Osteoblast (primary cell): ENCODE measurements around the gene FERD3L. TPM values are rescaled to one million over a fixed set of nuclear protein-coding genes. Genes with fewer than 3 reads are reported as not detected.

Source experiments
- DNase-seq: peaks from one replicate; pipeline ENCODE4 v3.0.0; 2011; ENCODE audit warnings: low spot score, mixed read lengths; ENCODE audit not compliant: insufficient read length; ENCODE audit errors: missing footprints
- H2AFZ ChIP-seq: 2 replicates; pipeline ENCODE4 v1.6.0; 2011; ENCODE audit warnings: mild to moderate bottlenecking, low read length
- H3K27ac ChIP-seq: 2 replicates; pipeline ENCODE4 v1.5.1; 2011; ENCODE audit warnings: mild to moderate bottlenecking, low read depth, low read length, moderate library complexity
- H3K27me3 ChIP-seq: 2 replicates; pipeline ENCODE4 v1.6.0; 2012; ENCODE audit warnings: mild to moderate bottlenecking, control low read depth, inconsistent platforms, low read length, moderate library complexity; ENCODE audit not compliant: insufficient read depth
- H3K36me3 ChIP-seq: 2 replicates; pipeline ENCODE4 v1.5.1; 2011; ENCODE audit warnings: mild to moderate bottlenecking, low read length, control low read depth, moderate library complexity; ENCODE audit not compliant: insufficient read depth
- H3K4me1 ChIP-seq: 2 replicates; pipeline ENCODE4 v1.5.1; 2011; ENCODE audit warnings: mild to moderate bottlenecking, low read length, control low read depth, moderate library complexity; ENCODE audit not compliant: insufficient read depth
- H3K4me2 ChIP-seq: 2 replicates; pipeline ENCODE4 v1.6.0; 2011; ENCODE audit warnings: mild to moderate bottlenecking, low read length; ENCODE audit not compliant: insufficient read depth
- H3K4me3 ChIP-seq: fragments of 200-600 bp; sonication (generic); 3 replicates; pipeline ENCODE4 v1.5.1; 2012; ENCODE audit warnings: mild to moderate bottlenecking, low read length, inconsistent platforms; ENCODE audit not compliant: insufficient read depth
- H3K79me2 ChIP-seq: 2 replicates; pipeline ENCODE4 v1.6.0; 2012; ENCODE audit warnings: mild to moderate bottlenecking, low read length, control low read depth, inconsistent platforms; ENCODE audit not compliant: insufficient read depth
- H3K9me3 ChIP-seq: 2 replicates; pipeline ENCODE4 v1.5.1; 2011; ENCODE audit warnings: low read depth, low read length, control low read depth
- H4K20me1 ChIP-seq: 2 replicates; pipeline ENCODE4 v1.6.0; 2012; ENCODE audit warnings: mild to moderate bottlenecking, low read length, control low read depth; ENCODE audit not compliant: insufficient read depth
- total RNA-seq: library from RNA; depleted of rRNA; stranded (reverse); fragments of >200 nt; gene quantifications from 2 replicates; pipeline ENCODE4 v1.2.3, GENCODE V29; 2012
- TF ChIP-seq, protein P1 (sequence below): IDR thresholded peaks from 2 replicates; pipeline ENCODE4 v1.5.1; 2011; ENCODE audit warnings: mild to moderate bottlenecking, low read depth, low read length, moderate library complexity; ENCODE audit errors: extremely low read depth

FERD3L gene
- total RNA-seq, 1 donor, result not detected

DNA sequence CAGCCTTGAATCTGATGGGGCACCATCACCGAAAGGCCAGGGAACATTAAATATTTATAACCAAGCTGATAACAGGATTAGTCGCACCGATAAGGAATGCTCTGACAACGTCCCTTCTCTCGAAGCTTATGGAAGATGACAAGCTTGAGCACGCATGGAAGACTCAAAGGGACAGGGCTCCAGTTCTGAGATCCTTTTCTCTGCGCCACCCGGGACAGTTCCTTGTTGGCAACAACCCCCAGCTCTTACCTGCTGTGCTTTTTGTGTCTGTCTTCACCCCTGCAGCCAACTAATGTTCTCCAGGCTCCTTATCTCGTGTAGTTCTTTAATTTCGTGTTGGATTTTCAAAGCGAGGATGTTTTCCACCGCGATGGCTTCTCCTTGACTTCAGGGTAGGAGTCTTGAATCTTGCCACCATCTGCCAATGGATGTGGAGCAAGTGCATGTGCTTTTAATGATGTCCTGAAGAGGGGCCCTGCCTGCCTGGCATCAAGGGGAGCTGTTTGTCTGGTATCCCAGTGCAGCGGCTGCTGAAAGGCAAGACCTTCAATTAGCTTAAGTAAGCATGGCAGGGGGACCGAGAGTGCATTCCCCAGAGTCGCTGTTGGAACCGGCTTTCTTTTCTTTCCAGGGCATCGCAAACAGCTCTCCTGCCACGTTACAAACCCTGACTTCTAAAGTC, 354 bp upstream of the FERD3L start:
- Histone ChIP-seq H3K27ac (no peak overlapping the region), H3K4me2 (no peak overlapping the region)
- peak; percentile 27 for DNase-seq

DNA sequence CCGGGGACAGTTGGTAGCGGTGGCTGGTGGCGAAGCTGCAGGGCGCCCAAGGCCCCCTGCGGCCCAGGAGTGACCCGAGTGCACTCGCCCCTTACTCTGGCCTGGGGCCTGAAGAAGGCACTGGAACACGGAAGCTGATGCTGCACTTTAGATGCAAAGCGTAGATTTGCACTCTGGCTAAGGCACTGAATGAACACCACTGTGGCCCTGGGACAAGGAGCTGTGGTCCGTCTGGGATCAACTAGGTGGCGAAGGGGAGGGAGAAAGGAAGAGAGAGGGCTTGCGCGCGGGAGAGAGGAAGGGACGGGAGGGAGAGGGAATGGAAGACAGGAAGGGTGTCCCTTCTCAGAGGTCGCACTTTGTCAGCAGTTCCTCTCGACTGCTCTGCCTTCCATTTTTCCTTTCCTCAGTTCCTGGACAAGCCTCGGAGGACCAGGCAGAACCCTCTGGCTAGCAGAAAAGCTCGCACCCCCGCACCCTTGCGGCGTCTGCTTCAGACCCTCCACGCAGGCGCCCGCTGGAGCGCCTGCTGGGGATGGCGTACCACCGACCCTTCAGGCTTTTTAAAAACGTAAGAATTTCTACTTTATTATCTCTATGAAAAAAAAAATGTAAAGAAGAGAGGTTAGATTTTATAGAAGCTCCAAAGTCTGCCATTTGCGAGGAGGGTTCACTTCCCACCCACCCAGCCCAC, 1.2 kb downstream of the FERD3L start:
- Histone ChIP-seq H4K20me1 (no peaks in the 10 kb centered on the region), H3K4me3 (peak overlapping the region; percentile 37), H3K9me3 (no peaks in the 10 kb centered on the region), H3K27ac (no peak overlapping the region), H3K4me2 (peak overlapping the region; percentile 44), H3K36me3 (no peaks in the 10 kb centered on the region), H3K79me2 (no peaks in the 10 kb centered on the region), H3K4me1 (no peaks in the 10 kb centered on the region), H2AFZ (peak overlapping the region; percentile 30), H3K27me3 (peaks cover 20% of the 10 kb centered on the region)
- TF ChIP-seq, protein P1, sequence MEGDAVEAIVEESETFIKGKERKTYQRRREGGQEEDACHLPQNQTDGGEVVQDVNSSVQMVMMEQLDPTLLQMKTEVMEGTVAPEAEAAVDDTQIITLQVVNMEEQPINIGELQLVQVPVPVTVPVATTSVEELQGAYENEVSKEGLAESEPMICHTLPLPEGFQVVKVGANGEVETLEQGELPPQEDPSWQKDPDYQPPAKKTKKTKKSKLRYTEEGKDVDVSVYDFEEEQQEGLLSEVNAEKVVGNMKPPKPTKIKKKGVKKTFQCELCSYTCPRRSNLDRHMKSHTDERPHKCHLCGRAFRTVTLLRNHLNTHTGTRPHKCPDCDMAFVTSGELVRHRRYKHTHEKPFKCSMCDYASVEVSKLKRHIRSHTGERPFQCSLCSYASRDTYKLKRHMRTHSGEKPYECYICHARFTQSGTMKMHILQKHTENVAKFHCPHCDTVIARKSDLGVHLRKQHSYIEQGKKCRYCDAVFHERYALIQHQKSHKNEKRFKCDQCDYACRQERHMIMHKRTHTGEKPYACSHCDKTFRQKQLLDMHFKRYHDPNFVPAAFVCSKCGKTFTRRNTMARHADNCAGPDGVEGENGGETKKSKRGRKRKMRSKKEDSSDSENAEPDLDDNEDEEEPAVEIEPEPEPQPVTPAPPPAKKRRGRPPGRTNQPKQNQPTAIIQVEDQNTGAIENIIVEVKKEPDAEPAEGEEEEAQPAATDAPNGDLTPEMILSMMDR, result no peak
- peak; percentile 51 for DNase-seq

More for the DNA sequence above, 354 bp upstream of the FERD3L start:
- Histone ChIP-seq H3K36me3 (no peaks in the 10 kb centered on the region), H2AFZ (no peak overlapping the region), H3K79me2 (no peaks in the 10 kb centered on the region), H3K27me3 (peaks cover 20% of the 10 kb centered on the region), H3K4me3 (no peak overlapping the region), H3K9me3 (no peaks in the 10 kb centered on the region), H4K20me1 (no peaks in the 10 kb centered on the region), H3K4me1 (no peaks in the 10 kb centered on the region)
- TF ChIP-seq, protein P1, result no peak

DNA sequence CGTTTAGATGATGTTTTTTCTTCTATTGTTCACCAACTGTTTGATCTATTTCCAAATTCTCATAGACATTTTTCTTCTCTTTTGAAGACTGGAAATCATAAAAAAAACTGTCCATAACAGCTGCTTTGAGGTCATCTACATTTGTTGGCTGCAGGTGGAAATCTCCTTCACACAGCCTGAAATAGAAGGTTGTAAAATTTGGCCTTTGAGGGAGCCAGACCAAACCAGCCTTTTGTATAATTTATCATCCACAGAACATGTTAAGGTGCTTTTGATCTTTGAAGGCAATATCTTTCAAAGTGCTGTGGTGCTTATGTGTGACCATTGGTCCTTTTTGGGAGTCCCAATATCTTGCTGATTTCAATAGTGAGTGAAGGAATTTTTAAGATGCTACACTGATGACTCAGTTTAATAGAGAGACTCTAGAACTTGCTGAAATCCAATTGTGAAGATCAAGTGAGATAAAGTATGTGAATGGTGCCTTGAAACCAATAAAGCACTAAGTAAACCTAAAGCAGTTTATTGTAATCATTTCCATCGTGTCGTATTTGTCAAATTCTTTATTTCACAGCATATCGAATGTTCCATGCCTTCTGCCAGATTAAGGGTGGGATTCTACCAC, 5.4 kb downstream of the FERD3L start:
- H3K27ac ChIP-seq, result no peak overlapping the region
- H3K36me3 ChIP-seq, result no peaks in the 10 kb centered on the region
- H3K4me1 ChIP-seq, result no peaks in the 10 kb centered on the region
- DNase-seq, result peak; percentile 71
- no peak overlapping the region for H3K4me2 ChIP-seq
- TF ChIP-seq, protein P1, result no peak
- H3K9me3 ChIP-seq, result no peaks in the 10 kb centered on the region
- peaks cover 7% of the 10 kb centered on the region for H3K27me3 ChIP-seq
- no peaks in the 10 kb centered on the region for H3K79me2 ChIP-seq
- H4K20me1 ChIP-seq, result no peaks in the 10 kb centered on the region
- no peak overlapping the region for H2AFZ ChIP-seq
- H3K4me3 ChIP-seq, result no peak overlapping the region

- H3K4me1 ChIP-seq, result no peaks in the 10 kb centered on the region
- H4K20me1 ChIP-seq, result no peaks in the 10 kb centered on the region
- H3K4me2 ChIP-seq, result no peak overlapping the region
- no peak overlapping the region for H2AFZ ChIP-seq
- no peak overlapping the region for H3K4me3 ChIP-seq
- DNase-seq, result no peak
- H3K27me3 ChIP-seq, result no peaks in the 10 kb centered on the region
- no peaks in the 10 kb centered on the region for H3K79me2 ChIP-seq
- no peak overlapping the region for H3K27ac ChIP-seq
- no peaks in the 10 kb centered on the region for H3K9me3 ChIP-seq
- TF ChIP-seq, protein P1, result no peak
- H3K36me3 ChIP-seq, result no peaks in the 10 kb centered on the region
These were observed 11.3 kb downstream of the FERD3L start for GRCh38 chr7:19133886-19134285.
